H1 (cell line): ENCODE data around the gene CACNA1C. TPM values are rescaled to one million over a fixed set of nuclear protein-coding genes. Genes with fewer than 3 reads are reported as not detected.

Source experiments
- CTCF ChIA-PET: fragments of 300-600 bp; sonication (Branson Sonifier 250); formaldehyde crosslinking; loops from one replicate; lab custom pipeline; 2021; ENCODE audit not compliant: partially characterized antibody; lab: Charles Lee
- POLR2A ChIA-PET: fragments of 300-600 bp; sonication (Branson Sonifier 250); formaldehyde crosslinking; loops from one replicate; lab custom pipeline; 2021; ENCODE audit warnings: inconsistent platforms; ENCODE audit not compliant: partially characterized antibody; lab: Charles Lee
- DNase-seq, 2 experiments: peaks; one replicate each; pipeline versions ENCODE4 v3.0.0 to v3.0.0-alpha.2; 2010 to 2022; ENCODE audit warnings: low spot score in 2 of 2, low read depth in 1 of 2, mixed read lengths in 1 of 2
- FAIRE-seq: peaks from 2 replicates; lab custom pipeline; 2011; peaks lifted over from hg19 to GRCh38; lab: Jason Lieb, UNC
- H2AFZ ChIP-seq: 2 replicates; pipeline ENCODE4 v1.8.1; 2012; ENCODE audit warnings: low read length, inconsistent platforms
- H2AK5ac ChIP-seq: 2 replicates; pipeline ENCODE4 v1.6.1; 2013; ENCODE audit warnings: low read depth, low read length
- H2BK120ac ChIP-seq: replicated peaks from 2 replicates; pipeline ENCODE3; 2013; ENCODE audit warnings: low read depth, low read length, inconsistent platforms
- H2BK12ac ChIP-seq: 2 replicates; pipeline ENCODE4 v1.6.1; 2013; ENCODE audit warnings: low read depth, low read length
- H2BK15ac ChIP-seq: 2 replicates; pipeline ENCODE4 v1.6.1; 2013; ENCODE audit warnings: low read length
- H2BK20ac ChIP-seq: 2 replicates; pipeline ENCODE4 v1.6.1; 2013; ENCODE audit warnings: low read length
- H2BK5ac ChIP-seq: 2 replicates; pipeline ENCODE4 v1.6.1; 2013; ENCODE audit warnings: low read depth, low read length
- H3K14ac ChIP-seq: 2 replicates; pipeline ENCODE4 v1.6.1; 2013; ENCODE audit warnings: inconsistent platforms; ENCODE audit not compliant: insufficient read length
- H3K18ac ChIP-seq: 2 replicates; pipeline ENCODE4 v1.6.1; 2013; ENCODE audit warnings: low read length; ENCODE audit errors: extremely low read depth
- H3K23ac ChIP-seq: 2 replicates; pipeline ENCODE4 v1.6.1; 2013; ENCODE audit warnings: inconsistent platforms; ENCODE audit not compliant: insufficient read length
- H3K23me2 ChIP-seq: 2 replicates; pipeline ENCODE4 v1.6.1; 2013; ENCODE audit warnings: low read depth, low read length
- H3K27ac ChIP-seq: 2 replicates; pipeline ENCODE4 v1.6.1; 2011; ENCODE audit warnings: low read depth, low read length, inconsistent platforms
- H3K27me3 ChIP-seq, 4 experiments: replicated peaks in 1 of 4; 1 replicate in 1 of 4; 2 replicates in 3 of 4; pipeline versions ENCODE4 v1.6.1 to v1.8.1; 2011 to 2013; ENCODE audit warnings: low read length in 3 of 4, mild to moderate bottlenecking in 3 of 4, inconsistent platforms in 2 of 4, mixed read lengths in 2 of 4, moderate library complexity in 1 of 4; ENCODE audit not compliant: control insufficient read depth in 3 of 4, insufficient read depth in 3 of 4; ENCODE audit errors: extremely low read depth in 1 of 4
- H3K36me3 ChIP-seq, 4 experiments: 2 replicates each; pipeline versions ENCODE4 v1.6.1 to v1.8.1; 2011 to 2013; ENCODE audit warnings: mild to moderate bottlenecking in 4 of 4, low read length in 3 of 4, moderate library complexity in 2 of 4, control low read depth in 1 of 4, inconsistent platforms in 1 of 4; ENCODE audit not compliant: insufficient read depth in 4 of 4, control insufficient read depth in 2 of 4
- H3K4ac ChIP-seq: replicated peaks from 2 replicates; pipeline ENCODE3; 2013; ENCODE audit warnings: low read length, low read depth, mixed read lengths, inconsistent platforms; ENCODE audit not compliant: insufficient read length
- H3K4me1 ChIP-seq, 4 experiments: replicated peaks in 1 of 4; 1 replicate in 1 of 4; 2 replicates in 3 of 4; pipeline versions ENCODE4 v1.6.1 to v1.8.1; 2011 to 2013; ENCODE audit warnings: low read length in 3 of 4, inconsistent platforms in 2 of 4, mixed read lengths in 1 of 4; ENCODE audit not compliant: insufficient read depth in 4 of 4, control insufficient read depth in 3 of 4
- H3K4me2 ChIP-seq, 2 experiments: 2 replicates each; pipeline versions ENCODE4 v1.6.1 to v1.8.1; 2011 to 2013; ENCODE audit warnings: low read depth in 2 of 2, low read length in 2 of 2, control low read depth in 1 of 2, inconsistent platforms in 1 of 2, mild to moderate bottlenecking in 1 of 2; ENCODE audit not compliant: insufficient read depth in 1 of 2
- H3K4me3 ChIP-seq, 4 experiments: fragments of 200-600, 300-600 bp in 1 of 4; sonication (generic), shearing (Covaris generic), sonication (Bioruptor Twin) in 1 of 4; 2 replicates each; pipeline versions ENCODE4 v1.5.1 to v1.8.1; 2011 to 2016; ENCODE audit warnings: low read length in 4 of 4, low read depth in 3 of 4, control low read depth in 2 of 4, inconsistent platforms in 2 of 4, mild to moderate bottlenecking in 2 of 4, mixed read lengths in 1 of 4, moderate library complexity in 1 of 4; ENCODE audit not compliant: insufficient read depth in 2 of 4; ENCODE audit errors: extremely low read depth in 1 of 4
- H3K56ac ChIP-seq: replicated peaks from 2 replicates; pipeline ENCODE3; 2013; ENCODE audit warnings: low read depth, mild to moderate bottlenecking, mixed read lengths, low read length, inconsistent platforms; ENCODE audit not compliant: insufficient read length
- H3K79me1 ChIP-seq: 2 replicates; pipeline ENCODE4 v1.6.1; 2013; ENCODE audit warnings: low read depth, low read length, control low read depth
- H3K79me2 ChIP-seq, 2 experiments: 2 replicates each; pipeline versions ENCODE4 v1.6.1 to v1.8.1; 2012 to 2013; ENCODE audit warnings: low read length in 2 of 2, mild to moderate bottlenecking in 2 of 2, inconsistent platforms in 1 of 2; ENCODE audit not compliant: insufficient read depth in 2 of 2, control insufficient read depth in 1 of 2
- H3K9ac ChIP-seq, 4 experiments: replicated peaks in 1 of 4; 1 replicate in 1 of 4; 2 replicates in 3 of 4; pipeline versions ENCODE4 v1.6.1 to v1.8.1; 2011 to 2013; ENCODE audit warnings: low read depth in 3 of 4, low read length in 3 of 4, control low read depth in 2 of 4, mild to moderate bottlenecking in 2 of 4, moderate library complexity in 2 of 4, inconsistent platforms in 1 of 4; ENCODE audit errors: extremely low read depth in 1 of 4
- H3K9me3 ChIP-seq, 2 experiments: 2 replicates each; pipeline versions ENCODE4 v1.6.1 to v1.8.1; 2012 to 2013; ENCODE audit warnings: mild to moderate bottlenecking in 2 of 2, moderate library complexity in 2 of 2, control low read depth in 1 of 2, inconsistent platforms in 1 of 2, low read depth in 1 of 2, low read length in 1 of 2, mixed read lengths in 1 of 2; ENCODE audit not compliant: insufficient read depth in 2 of 2
- H4K20me1 ChIP-seq, 2 experiments: replicated peaks in 1 of 2; 2 replicates each; pipeline versions ENCODE3 to v1.8.1; 2011 to 2013; ENCODE audit warnings: inconsistent platforms in 2 of 2, low read length in 2 of 2, mild to moderate bottlenecking in 1 of 2; ENCODE audit not compliant: insufficient read depth in 2 of 2, control insufficient read depth in 1 of 2
- H4K5ac ChIP-seq: 2 replicates; pipeline ENCODE4 v1.6.1; 2013; ENCODE audit warnings: low read length, low read depth, mixed read lengths, inconsistent platforms; ENCODE audit not compliant: insufficient read length
- H4K8ac ChIP-seq: 2 replicates; pipeline ENCODE4 v1.8.0; 2013; ENCODE audit warnings: mild to moderate bottlenecking, moderate library complexity, low read length, inconsistent platforms; ENCODE audit not compliant: insufficient read depth; ENCODE audit errors: extremely low read depth
- H4K91ac ChIP-seq: replicated peaks from 2 replicates; pipeline ENCODE3; 2013; ENCODE audit warnings: low read length, mixed read lengths, inconsistent platforms; ENCODE audit not compliant: insufficient read length
- WGBS, 2 experiments: shearing (Covaris generic) in 1 of 2; methylation state at CpG; one replicate each; pipeline versions ENCODE4 v1.1.6 to v1.1.7; 2013 to 2015; ENCODE audit warnings: low lambda C conversion rate in 2 of 2, mixed read lengths in 2 of 2, inconsistent platforms in 1 of 2, low coverage in 1 of 2, missing lambda C conversion rate in 1 of 2; ENCODE audit not compliant: insufficient replicate concordance in 2 of 2, insufficient coverage in 1 of 2, insufficient read length in 1 of 2; ENCODE audit errors: extremely low coverage in 1 of 2, missing lambda C conversion rate in 1 of 2; 5-methylcytosine and 5-hydroxymethylcytosine counted together
- polyA plus RNA-seq, 7 experiments: library from polyadenylated mRNA; depleted of rRNA in 3 of 7; stranded (reverse) in 5 of 7; unstranded in 2 of 7; fragments of >200 nt in 5 of 7; fragments of 200-250 nt in 2 of 7; gene quantifications; 1 replicate in 5 of 7; 2 replicates in 1 of 7; 4 replicates in 1 of 7; pipeline versions ENCODE4 v1.2.1 to v1.2.3, GENCODE V29; 2011 to 2013; ENCODE audit warnings: missing spikeins in 2 of 7, mixed read lengths in 2 of 7
- total RNA-seq: library from RNA; stranded (reverse); fragmentation: NEBNext Ultra II Directional; extraction: Animal tissue kit (Norgen Biotek cat#: 25700); gene quantifications from 2 replicates; pipeline ENCODE4 v1.2.1, GENCODE V29; 2021

Gene CACNA1C
- total and polyA plus RNA-seq, 2 of the 8 experiments (the other 6 are each of a cell fraction or from before 2014, with no cell fraction given): 1.3 TPM

DNA sequence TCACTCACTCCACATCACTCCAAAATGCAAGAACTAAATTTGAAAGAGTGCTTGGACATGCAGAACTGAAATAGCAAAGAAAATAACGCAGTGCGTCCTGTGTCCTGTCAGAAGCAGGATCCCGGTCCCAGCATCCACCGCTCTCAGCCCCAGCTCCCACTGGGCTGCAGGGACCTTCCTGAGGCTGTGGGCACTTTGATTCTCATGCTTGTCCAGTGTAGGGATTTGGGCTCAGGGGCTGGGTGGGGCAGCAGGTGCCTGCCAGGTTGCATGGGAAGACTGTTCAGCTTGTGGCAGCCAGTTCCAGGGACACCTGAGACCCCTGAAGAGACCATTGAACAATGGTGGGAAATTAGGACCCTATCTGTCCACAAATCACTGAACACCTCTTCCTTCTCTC, 602.0 kb downstream of the CACNA1C start:
- H3K56ac ChIP-seq: no peak overlapping the region
- no peak overlapping the region for H3K4ac ChIP-seq
- no peaks in the 10 kb centered on the region for H3K36me3 ChIP-seq
- no peak overlapping the region for H3K9ac ChIP-seq
- no peak overlapping the region for H2BK20ac ChIP-seq
- no peak overlapping the region for H3K23ac ChIP-seq
- peaks cover 0 to 5% (median 0%) of the 10 kb centered on the region in 4 experiments; a peak in 1 of 7 replicates for H3K4me1 ChIP-seq
- ChIA-PET CTCF (interaction anchor here (1.1 to 3.6 kb wide), 4 partner anchors 10 to 31 kb away, joined by 3 to 16 read pairs (median 4); no protein-coding TSS in a partner anchor), POLR2A (no interaction called here)
- no peaks in the 10 kb centered on the region for H3K27me3 ChIP-seq
- no peak overlapping the region for H2BK120ac ChIP-seq
- WGBS, 2 experiments: 70% methylated on average over 4 of the region's 4 CpGs; no CpG with 5 or more reads in 1 of the 2 experiments
- H3K23me2 ChIP-seq: no peaks in the 10 kb centered on the region
- no peak overlapping the region for H2BK5ac ChIP-seq
- no peaks in the 10 kb centered on the region for H4K20me1 ChIP-seq
- no peak overlapping the region for H3K14ac ChIP-seq
- no peak overlapping the region for H3K4me3 ChIP-seq
- no peak overlapping the region for H3K18ac ChIP-seq
- no peak overlapping the region for H3K27ac ChIP-seq
- H2AK5ac ChIP-seq: no peak overlapping the region
- DNase-seq: no peak
- no peaks in the 10 kb centered on the region for H3K9me3 ChIP-seq
- no peak overlapping the region for H4K8ac ChIP-seq
- H4K5ac ChIP-seq: no peak overlapping the region
- no peak for FAIRE-seq
- H3K4me2 ChIP-seq: no peak overlapping the region
- H3K79me1 ChIP-seq: no peaks in the 10 kb centered on the region
- H4K91ac ChIP-seq: no peak overlapping the region
- H2BK15ac ChIP-seq: no peak overlapping the region
- no peak overlapping the region for H2BK12ac ChIP-seq
- H3K79me2 ChIP-seq: no peaks in the 10 kb centered on the region
- no peak overlapping the region for H2AFZ ChIP-seq
